Breast epithelium (tissue), 3 donors: ENCODE data around the gene ATP9A.

Experiments used
- POLR2A ChIP-seq: fragments of 450-650 bp; IDR thresholded peaks from one replicate; pipeline ENCODE4 v1.6.1; 2016; ENCODE audit warnings: antibody characterized with exemption, mild to moderate bottlenecking, moderate library complexity
- POLR2AphosphoS5 ChIP-seq, 3 donors: sonication (generic); formaldehyde crosslinking; IDR thresholded peaks; one replicate each; pipeline ENCODE4 v1.6.1; 2017; ENCODE audit warnings: antibody characterized with exemption in 3 of 3
- TF ChIP-seq, protein P1 (sequence below), 3 donors: fragments of 450-650 bp; IDR thresholded peaks; one replicate each; pipeline ENCODE4 v1.5.1; 2016 to 2017; ENCODE audit warnings: antibody characterized with exemption in 3 of 3, mild to moderate bottlenecking in 3 of 3, moderate library complexity in 3 of 3

DNA sequence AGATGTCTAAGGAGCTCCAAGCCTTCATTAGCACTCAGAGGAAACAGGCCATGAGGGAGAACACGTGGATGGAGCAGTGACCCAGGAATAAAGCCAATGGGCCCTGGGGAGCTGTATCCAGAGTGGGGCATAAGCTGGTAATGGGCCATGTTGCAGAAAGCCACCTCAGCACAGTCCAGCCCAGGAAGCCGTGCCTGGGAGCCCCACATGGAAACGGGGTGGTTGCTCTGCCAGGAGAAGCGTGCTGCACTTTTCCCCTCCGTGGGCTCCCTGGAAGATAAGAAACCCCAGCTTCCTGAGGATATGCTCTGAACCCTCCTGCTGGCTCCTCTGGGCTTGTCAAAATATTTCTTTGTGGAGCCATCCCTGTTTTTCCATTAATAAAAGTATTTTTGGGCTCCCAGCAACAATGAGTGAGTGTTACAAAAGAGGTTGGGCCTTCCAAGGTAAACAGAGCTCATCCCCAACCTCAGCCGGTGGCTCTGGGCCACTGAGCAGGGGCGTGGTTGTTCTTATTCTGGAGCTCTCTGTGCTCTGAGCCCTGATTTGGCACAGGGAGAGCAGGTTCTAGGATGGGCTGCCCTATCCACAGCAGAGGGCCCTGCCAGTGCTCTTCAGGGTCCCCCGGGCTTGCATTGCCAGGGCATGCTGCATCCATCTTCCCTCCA, 194.5 kb downstream of the ATP9A start:
- TF ChIP-seq, protein P1, sequence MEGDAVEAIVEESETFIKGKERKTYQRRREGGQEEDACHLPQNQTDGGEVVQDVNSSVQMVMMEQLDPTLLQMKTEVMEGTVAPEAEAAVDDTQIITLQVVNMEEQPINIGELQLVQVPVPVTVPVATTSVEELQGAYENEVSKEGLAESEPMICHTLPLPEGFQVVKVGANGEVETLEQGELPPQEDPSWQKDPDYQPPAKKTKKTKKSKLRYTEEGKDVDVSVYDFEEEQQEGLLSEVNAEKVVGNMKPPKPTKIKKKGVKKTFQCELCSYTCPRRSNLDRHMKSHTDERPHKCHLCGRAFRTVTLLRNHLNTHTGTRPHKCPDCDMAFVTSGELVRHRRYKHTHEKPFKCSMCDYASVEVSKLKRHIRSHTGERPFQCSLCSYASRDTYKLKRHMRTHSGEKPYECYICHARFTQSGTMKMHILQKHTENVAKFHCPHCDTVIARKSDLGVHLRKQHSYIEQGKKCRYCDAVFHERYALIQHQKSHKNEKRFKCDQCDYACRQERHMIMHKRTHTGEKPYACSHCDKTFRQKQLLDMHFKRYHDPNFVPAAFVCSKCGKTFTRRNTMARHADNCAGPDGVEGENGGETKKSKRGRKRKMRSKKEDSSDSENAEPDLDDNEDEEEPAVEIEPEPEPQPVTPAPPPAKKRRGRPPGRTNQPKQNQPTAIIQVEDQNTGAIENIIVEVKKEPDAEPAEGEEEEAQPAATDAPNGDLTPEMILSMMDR (IDR thresholded peaks at IDR 0.05) = no peak
- TF ChIP-seq POLR2A = no peak
- TF ChIP-seq POLR2AphosphoS5 (IDR thresholded peaks at IDR 0.05) = no peak
